Gastrocnemius medialis (tissue), 4 donors: Measurements from ENCODE around the gene NTRK1.

Source experiments
- POLR2A ChIP-seq, 2 donors: fragments of 450-650 bp; IDR thresholded peaks; one replicate each; pipeline ENCODE4 v1.6.1; 2017; ENCODE audit warnings: antibody characterized with exemption in 2 of 2, mild to moderate bottlenecking in 2 of 2, moderate library complexity in 2 of 2
- TF ChIP-seq, protein P1 (sequence below), 5 experiments: fragments of 450-650 bp in 3 of 5; fragments of 200-600 bp in 2 of 5; sonication (generic) in 2 of 5; IDR thresholded peaks in 4 of 5; conservative IDR thresholded peaks in 1 of 5; 1 replicate in 4 of 5; 2 replicates in 1 of 5; pipeline ENCODE4 v1.5.1; 2016 to 2019; ENCODE audit warnings: antibody characterized with exemption in 5 of 5, mild to moderate bottlenecking in 3 of 5, moderate library complexity in 3 of 5

- TF ChIP-seq, protein P1, sequence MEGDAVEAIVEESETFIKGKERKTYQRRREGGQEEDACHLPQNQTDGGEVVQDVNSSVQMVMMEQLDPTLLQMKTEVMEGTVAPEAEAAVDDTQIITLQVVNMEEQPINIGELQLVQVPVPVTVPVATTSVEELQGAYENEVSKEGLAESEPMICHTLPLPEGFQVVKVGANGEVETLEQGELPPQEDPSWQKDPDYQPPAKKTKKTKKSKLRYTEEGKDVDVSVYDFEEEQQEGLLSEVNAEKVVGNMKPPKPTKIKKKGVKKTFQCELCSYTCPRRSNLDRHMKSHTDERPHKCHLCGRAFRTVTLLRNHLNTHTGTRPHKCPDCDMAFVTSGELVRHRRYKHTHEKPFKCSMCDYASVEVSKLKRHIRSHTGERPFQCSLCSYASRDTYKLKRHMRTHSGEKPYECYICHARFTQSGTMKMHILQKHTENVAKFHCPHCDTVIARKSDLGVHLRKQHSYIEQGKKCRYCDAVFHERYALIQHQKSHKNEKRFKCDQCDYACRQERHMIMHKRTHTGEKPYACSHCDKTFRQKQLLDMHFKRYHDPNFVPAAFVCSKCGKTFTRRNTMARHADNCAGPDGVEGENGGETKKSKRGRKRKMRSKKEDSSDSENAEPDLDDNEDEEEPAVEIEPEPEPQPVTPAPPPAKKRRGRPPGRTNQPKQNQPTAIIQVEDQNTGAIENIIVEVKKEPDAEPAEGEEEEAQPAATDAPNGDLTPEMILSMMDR (IDR thresholded peaks at IDR 0.05 in 4 of 5, conservative IDR thresholded peaks at IDR 0.05 in 1 of 5), result peak; percentile 66 to 86 (median 81)
- TF ChIP-seq POLR2A (IDR thresholded peaks at IDR 0.05), result no peak
Observed at GRCh38 chr1:156920233-156921052, 59.8 kb downstream of the NTRK1 start, which contains the start of gene LRRC71.
